Measurements from ENCODE around the gene AUH.
A peak's percentile ranks its signal among the peaks of the same experiment; 100 is the strongest.

The AUH gene

DNA sequence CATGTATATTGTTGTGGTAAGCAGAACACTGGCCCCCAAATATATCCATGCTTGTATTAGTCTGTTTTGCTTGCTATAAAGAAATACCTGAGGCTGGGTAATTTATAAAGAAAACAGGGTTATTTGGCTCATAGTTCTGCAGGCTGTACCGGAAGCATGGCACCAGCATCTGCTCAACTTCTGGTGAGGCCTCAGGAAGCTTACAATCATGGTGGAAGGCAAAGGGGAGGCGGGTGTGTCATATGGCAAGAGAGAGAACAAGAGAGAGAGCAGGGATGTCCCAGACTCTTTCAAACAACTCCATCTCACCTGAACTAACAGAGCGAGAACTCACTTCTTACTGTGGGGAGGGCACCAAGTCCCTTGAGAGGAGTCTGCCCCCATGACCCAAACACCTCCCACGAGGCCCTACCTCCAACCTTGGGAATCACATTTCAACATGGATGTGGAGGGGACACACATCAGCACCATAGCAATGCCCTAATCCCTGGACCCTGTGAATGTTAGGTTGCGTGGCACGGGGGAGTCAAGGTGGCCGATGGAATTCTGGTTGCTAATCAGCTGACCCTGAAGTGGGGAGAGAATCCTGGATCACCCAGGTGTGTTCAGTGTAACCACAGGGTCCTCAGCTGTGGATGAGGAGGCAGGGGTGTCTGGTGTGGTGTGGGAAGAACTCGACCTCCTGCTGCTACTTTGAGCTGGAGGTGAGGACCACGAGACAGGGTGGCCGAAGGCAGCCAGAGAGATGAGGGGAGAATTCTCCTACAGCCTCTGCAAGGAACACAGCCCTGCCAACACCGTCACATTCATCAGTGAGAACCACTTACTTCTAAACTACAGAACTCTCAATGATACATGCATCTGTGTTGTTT is 172.8 kb downstream of the AUH start:
- DNase-seq, result no peak
- peaks cover 66% of the 10 kb centered on the region for H3K4me1 Mint-ChIP-seq (ENCODE audit: low read depth)
- no peak overlapping the region for H3K4me3 Mint-ChIP-seq
- no peaks in the 10 kb centered on the region for H3K27me3 Mint-ChIP-seq
- peak overlapping the region; percentile 3 for H3K27ac Mint-ChIP-seq
- peaks cover 23% of the 10 kb centered on the region for H3K9me3 Mint-ChIP-seq
- peaks cover 13% of the 10 kb centered on the region for H3K36me3 Mint-ChIP-seq (ENCODE audit: low read depth)

DNA sequence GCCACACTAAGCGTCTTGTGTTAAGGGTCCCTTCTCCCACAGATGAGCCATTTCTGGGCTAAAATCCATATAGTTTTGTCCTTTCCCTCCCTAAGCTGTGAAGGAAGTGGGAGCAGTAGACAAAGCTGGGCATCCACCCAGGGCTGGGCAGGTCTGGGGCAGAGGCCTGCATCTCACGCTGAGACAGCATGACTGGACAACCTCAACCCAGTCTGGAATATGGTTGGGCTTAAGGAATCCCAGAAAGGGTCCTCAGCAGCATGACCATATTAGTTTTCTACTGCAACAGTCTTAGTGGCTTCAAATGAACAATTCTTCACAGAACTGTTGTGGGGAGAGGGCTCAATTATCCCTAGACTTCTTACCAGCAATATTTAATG is 173.8 kb downstream of the AUH start:
- H3K27me3 Mint-ChIP-seq, result no peaks in the 10 kb centered on the region
- peaks cover 23% of the 10 kb centered on the region for H3K9me3 Mint-ChIP-seq
- peaks cover 58% of the 10 kb centered on the region for H3K4me1 Mint-ChIP-seq (ENCODE audit: low read depth)
- no peak for DNase-seq
- peaks cover 12% of the 10 kb centered on the region for H3K36me3 Mint-ChIP-seq (ENCODE audit: low read depth)
- H3K27ac Mint-ChIP-seq, result no peak overlapping the region
- no peak overlapping the region for H3K4me3 Mint-ChIP-seq

DNA sequence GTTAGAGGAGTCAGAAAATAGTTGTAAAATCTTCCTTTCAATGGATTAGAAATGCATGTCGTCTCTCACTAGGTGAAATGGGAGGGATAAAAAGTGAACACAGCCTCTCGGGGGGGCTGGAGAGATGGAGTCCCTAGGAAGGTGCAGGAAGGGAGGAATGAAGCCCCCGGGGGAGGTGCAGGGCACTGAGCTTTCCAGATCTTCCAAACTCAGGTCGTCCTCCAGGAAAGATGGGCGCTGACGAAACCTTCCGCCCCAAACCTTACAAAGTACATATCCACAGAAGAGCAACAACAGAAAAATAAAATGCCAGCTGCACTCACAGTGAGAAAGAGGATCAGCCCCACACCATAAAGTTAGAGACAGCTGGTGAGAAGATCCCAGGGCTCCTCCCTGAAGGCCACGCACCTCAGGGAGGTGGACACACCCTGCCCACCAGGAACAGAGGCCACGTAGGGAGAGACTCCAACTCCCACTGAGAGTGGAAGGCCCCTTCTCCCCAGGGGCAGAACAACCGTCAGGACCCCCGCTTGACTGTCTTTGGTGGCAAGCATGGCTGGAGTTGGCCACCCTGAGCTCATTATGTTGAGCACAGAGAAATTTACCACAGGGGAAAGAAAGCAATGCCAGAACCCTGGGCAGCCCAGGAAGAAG is 174.3 kb downstream of the AUH start:
- DNase-seq, result peak; percentile 24
- H3K4me1 Mint-ChIP-seq (ENCODE audit: low read depth), result peaks cover 56% of the 10 kb centered on the region
- no peak overlapping the region for H3K4me3 Mint-ChIP-seq
- H3K36me3 Mint-ChIP-seq (ENCODE audit: low read depth), result peaks cover 12% of the 10 kb centered on the region
- H3K27me3 Mint-ChIP-seq, result no peaks in the 10 kb centered on the region
- peak overlapping the region; percentile 78 for H3K27ac Mint-ChIP-seq
- H3K9me3 Mint-ChIP-seq, result peaks cover 23% of the 10 kb centered on the region

DNA sequence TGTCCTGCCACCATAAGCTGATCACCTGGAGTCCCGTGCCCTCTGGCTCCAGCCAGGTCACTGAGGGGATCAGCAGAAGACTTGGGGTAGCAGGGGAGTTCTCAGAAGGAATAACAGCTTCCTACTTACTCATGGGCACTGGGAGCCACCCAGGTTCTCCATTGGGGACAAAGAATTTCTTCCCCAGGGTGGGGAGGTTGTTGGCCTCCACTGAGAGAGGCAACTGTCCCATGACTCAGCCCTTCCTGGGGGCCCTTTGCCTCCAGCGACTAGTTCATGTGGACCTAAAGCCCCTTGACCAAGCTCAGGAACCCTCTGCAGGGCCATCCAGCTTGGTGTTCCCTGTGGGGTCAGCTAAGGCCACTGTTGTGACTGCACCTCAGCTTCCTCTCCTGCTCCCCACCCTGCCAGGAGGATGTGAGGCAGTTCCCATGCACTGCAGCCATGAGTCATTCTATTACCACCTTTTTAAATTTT is 175.0 kb downstream of the AUH start:
- Mint-ChIP-seq H3K4me1 (ENCODE audit: low read depth) (peaks cover 48% of the 10 kb centered on the region), H3K9me3 (peaks cover 23% of the 10 kb centered on the region), H3K27me3 (no peaks in the 10 kb centered on the region), H3K4me3 (no peak overlapping the region), H3K36me3 (ENCODE audit: low read depth) (peaks cover 12% of the 10 kb centered on the region), H3K27ac (peak overlapping the region; percentile 78)
- DNase-seq, result peak; percentile 54

DNA sequence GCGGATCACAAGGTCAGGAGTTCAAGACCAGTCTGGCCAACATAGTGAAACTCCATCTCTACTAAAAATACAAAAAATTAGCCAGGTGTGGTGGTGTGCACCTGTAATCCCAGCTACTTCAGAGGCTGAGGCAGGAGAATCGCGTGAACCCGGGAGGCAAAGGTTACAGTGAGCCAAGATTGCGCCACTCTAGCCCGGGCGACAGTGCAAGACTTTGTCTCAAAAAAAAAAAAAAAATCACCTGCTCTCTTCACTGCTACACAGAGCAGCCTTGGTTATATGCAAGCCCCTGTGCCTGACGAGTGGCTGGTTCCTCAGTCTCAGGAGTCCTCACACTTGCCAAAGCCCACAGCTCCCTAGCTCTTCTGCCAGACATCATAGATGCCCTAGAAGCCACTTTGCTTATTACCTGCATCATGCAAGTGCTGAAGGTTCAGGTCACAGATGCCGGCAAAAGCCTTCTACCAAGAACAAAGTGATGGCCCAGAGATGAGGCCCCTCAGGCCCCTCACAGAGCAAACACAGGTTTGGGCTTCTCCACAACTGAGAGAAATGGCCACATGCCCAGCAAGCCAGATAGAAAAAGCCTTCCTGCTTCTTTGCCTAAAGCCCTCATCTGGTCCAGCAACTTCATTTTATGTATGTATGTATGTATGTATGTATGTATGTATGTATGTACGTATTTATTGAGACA is 176.4 kb downstream of the AUH start:
- Mint-ChIP-seq H3K4me1 (ENCODE audit: low read depth) (peaks cover 38% of the 10 kb centered on the region), H3K36me3 (ENCODE audit: low read depth) (peaks cover 12% of the 10 kb centered on the region), H3K4me3 (no peak overlapping the region), H3K27ac (no peak overlapping the region), H3K27me3 (no peaks in the 10 kb centered on the region), H3K9me3 (peaks cover 23% of the 10 kb centered on the region)
- DNase-seq, result peak; percentile 32

DNA sequence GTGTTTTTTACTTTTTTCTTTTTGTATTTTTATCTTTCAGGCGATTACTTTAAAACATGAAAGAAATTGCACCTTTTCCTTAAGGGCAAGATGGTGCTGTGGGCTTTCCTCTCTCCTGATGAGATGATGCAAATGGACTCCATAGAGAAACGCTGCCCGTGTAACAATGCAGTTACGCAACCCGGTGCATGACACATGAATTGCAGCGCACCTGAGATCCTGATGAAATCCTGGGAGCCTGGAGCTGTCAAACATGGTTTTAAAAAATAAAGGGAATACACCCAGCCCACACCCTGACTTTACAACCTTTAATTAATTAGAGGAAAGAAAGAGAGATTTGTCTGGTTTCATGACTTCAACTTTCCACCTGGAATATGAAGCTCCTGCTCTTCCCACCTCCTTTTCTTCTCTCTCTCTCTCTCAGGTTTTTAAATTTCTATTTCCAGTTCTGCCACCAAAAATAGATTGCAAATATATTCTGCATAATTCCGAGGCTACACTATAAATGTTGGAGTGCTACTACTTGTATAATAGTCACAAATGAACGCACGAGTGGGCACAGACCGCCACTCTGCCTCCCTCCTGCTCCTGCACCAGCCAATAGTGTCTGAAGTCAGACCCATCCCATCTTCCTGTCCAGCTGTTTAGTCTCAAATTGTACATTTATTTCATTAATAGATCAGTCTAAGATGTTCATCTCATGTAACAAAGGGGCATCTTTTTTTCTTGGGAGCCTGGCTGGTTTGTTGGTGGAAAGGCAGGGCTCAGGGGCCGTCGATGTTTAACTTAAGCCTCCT is 179.1 kb downstream of the AUH start:
- Mint-ChIP-seq H3K36me3 (ENCODE audit: low read depth) (peaks cover 4% of the 10 kb centered on the region), H3K27ac (no peak overlapping the region), H3K4me3 (no peak overlapping the region), H3K27me3 (no peaks in the 10 kb centered on the region), H3K9me3 (peaks cover 7% of the 10 kb centered on the region), H3K4me1 (ENCODE audit: low read depth) (peaks cover 47% of the 10 kb centered on the region)
- DNase-seq, result no peak

DNA sequence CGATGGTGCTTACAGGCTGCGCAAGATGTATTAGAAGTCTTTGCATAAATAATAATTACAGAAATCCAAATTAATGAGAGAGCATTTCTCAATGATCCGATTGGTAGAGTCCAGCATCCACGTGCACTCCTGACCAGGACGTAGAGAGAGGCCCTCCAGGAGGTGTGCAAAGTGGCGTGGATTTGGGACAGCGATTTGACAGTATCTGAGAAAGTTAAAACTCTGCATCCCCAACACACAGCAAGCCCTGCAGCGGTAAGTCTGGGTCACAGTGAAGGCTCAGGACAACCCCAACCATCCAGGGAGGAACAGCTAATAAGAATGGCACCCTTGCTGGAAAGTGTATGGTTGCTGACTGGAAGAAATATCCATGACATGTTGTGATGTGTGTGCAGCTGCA is 180.2 kb downstream of the AUH start:
- no peak overlapping the region for H3K27ac Mint-ChIP-seq
- no peak for DNase-seq
- peaks cover 46% of the 10 kb centered on the region for H3K4me1 Mint-ChIP-seq (ENCODE audit: low read depth)
- no peaks in the 10 kb centered on the region for H3K9me3 Mint-ChIP-seq
- H3K36me3 Mint-ChIP-seq (ENCODE audit: low read depth), result no peaks in the 10 kb centered on the region
- H3K4me3 Mint-ChIP-seq, result no peak overlapping the region
- no peaks in the 10 kb centered on the region for H3K27me3 Mint-ChIP-seq

DNA sequence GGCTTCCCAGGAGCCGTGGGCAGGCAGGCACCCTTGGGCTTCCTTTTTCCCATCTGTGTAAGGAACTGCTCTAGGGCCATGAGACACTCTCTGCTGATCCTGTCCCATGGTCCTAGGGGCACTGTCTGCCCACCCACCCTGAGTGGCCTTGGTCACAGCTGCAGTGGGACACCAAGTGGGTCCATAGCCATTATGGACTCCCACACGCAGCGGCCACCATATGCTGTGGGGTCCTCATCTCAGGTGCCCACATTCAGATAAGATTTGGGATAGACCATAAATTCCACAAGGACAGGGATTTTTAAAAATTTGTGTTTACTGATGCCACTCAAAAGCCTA is 180.8 kb downstream of the AUH start:
- Mint-ChIP-seq H3K4me3 (no peak overlapping the region), H3K36me3 (ENCODE audit: low read depth) (no peaks in the 10 kb centered on the region), H3K4me1 (ENCODE audit: low read depth) (peaks cover 47% of the 10 kb centered on the region), H3K27ac (peak overlapping the region; percentile 68), H3K9me3 (no peaks in the 10 kb centered on the region), H3K27me3 (no peaks in the 10 kb centered on the region)
- no peak for DNase-seq

DNA sequence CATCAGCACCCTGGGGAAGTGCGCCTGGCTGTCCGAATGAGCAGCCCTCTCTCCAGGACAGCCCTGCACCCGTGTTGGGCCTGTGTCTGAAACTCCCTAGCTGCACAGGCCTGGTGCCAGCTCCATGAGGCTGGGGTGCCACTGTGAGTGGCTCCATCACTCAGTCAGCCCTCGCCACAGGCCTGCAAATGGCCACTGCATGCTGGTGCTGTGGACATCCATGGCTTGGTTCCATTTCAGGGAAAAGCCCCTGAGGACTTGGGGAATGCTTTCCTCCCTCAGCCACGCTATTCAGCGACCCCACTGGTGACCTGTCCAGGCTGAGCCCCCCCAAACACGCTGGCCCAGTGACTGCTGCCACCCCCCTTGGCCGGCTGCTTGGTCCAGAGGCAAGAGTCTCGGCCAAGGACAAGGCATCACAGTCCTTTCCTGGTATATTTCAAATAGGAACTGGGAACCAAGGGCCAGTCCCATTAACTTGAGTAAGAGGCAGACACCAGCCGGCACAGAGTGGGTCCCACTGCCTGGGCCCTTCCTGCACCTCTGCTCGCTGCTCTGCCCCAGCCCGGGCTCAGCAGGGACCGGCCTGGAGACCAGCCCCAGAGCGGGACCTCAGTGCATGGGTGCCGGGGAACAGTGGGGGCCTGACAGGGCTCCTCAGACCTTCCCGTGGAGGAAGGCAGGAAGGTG is 181.3 kb downstream of the AUH start:
- Mint-ChIP-seq H3K4me1 (ENCODE audit: low read depth) (peaks cover 51% of the 10 kb centered on the region), H3K27ac (peak overlapping the region; percentile 95), H3K9me3 (no peaks in the 10 kb centered on the region), H3K4me3 (no peak overlapping the region), H3K36me3 (ENCODE audit: low read depth) (peaks cover 2% of the 10 kb centered on the region), H3K27me3 (no peaks in the 10 kb centered on the region)
- DNase-seq, result no peak

DNA sequence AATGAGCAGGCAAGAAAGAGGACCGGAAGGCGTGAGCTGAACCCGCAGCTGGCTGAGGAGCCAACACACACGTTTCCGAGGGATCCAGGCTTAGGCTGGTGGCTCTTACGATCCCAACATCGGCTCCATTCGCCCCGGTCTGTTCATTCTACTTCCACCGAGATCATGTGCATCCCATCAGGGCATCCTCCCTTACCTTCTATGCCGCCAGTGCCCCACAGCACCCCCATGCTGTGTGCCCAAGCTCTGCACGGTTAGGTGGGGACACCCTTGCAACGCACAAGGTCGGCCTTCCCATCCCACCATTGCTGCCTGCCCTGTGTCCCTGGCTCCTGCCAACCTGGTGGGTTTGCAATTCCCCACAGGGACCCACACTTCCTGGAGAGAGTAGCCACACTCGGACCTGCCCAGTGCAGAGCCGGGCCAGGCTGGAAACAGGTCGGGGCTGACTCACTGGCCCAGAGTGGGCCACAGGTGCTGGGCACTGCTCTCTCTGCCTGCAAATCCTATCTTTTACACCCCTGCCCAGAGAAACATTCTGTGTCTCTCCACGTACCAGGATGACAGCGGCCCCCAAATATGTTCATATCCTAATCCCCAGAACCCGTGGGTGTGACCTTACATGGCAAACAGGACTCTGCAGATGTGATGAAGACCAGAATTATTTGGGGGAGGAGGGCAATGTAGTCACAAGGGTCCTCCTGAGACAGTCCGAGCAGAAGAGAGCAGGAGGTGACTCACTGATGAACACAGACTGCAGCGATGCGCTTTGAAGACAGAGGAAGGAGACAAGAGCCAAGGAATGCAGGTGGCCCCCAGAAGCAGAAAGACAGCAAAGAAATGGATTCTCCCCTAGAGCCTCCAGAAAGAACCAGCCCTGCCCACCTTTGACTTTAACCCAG is 182.2 kb downstream of the AUH start:
- Mint-ChIP-seq H3K4me3 (no peak overlapping the region), H3K27me3 (no peaks in the 10 kb centered on the region), H3K36me3 (ENCODE audit: low read depth) (peaks cover 2% of the 10 kb centered on the region), H3K4me1 (ENCODE audit: low read depth) (peaks cover 56% of the 10 kb centered on the region), H3K9me3 (no peaks in the 10 kb centered on the region), H3K27ac (peak overlapping the region; percentile 95)
- DNase-seq, result no peak

DNA sequence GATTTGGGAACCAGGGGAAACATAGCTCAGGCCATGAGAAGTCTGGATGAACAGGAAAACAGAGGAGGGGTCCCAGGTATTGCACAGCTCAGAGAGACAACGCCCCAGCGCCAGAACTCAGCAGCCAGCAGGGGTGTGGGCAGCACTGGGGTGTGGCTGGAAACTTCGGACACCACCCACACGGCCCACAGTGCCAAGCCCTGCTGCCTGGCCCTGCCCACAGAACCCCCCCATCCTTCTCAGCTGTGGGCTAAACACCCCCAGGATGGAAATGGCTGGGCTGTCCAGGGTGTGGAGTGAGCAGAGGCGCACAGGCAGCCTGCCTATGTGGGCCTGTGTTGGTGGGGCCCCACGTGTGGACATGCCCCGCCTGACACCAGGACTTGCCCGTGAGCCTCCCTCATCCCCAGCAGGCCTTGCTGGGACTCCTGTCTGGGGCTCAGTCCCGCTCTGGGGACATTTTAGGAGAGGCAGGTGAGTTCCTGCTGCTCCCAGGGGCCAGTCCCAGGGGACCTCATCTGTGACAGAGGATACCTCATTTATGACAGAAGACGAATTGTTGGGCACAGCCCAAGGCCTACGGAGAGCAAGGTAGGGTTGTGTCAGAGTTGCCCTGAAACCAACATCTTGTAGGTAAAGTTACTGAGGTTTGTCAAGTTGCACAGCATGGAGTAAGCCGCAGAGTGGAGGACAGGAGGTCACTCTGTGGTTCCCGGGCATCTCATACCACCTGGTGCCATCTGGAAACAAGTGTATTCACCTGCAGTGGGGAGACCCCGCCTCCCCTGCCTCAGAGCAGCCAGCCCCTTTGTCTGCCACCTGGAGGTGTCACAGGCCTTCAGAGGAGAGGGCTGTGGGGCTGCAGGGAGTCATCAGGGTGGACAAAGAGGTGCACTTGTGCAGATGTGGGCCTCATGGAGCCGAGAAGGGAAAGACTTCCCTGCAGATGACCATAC is 183.2 kb downstream of the AUH start:
- Mint-ChIP-seq H3K36me3 (ENCODE audit: low read depth) (peaks cover 4% of the 10 kb centered on the region), H3K27ac (peak overlapping the region; percentile 95), H3K27me3 (no peaks in the 10 kb centered on the region), H3K4me1 (ENCODE audit: low read depth) (peaks cover 61% of the 10 kb centered on the region), H3K4me3 (peak overlapping the region; percentile 63), H3K9me3 (no peaks in the 10 kb centered on the region)
- no peak for DNase-seq

DNA sequence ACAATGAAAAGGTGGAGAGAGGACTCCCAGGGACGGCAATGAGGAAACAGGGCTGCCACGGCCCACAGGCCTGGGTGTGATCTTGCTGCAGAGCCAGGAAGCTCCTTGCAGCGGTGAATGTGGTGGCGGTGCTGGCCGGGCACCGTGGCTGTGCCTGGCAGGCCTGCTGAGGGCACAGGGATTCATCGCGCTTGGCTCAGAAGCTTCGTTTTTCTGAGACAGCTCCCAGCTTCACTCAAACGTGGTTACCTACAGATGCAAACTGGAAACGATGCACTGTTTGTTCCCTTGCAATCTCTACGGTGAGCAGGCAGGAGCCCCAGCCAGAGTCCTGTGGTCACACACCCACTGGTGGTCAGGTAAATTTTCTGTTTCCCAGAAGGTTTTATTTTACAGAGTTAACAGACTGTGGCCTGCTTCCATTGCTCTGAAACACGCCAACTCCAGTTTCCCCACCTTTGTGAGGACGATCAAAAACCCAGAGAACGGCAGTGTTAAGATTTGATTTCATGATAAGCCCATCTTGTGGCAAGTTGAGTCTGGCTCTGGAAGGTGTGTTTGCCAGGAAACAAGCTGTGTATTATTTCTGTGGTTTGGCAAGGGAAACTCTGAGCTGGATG is 183.9 kb downstream of the AUH start:
- Mint-ChIP-seq H3K4me1 (ENCODE audit: low read depth) (peaks cover 66% of the 10 kb centered on the region), H3K36me3 (ENCODE audit: low read depth) (peaks cover 5% of the 10 kb centered on the region), H3K27me3 (no peaks in the 10 kb centered on the region), H3K9me3 (peaks cover under 1% of the 10 kb centered on the region), H3K4me3 (peak overlapping the region; percentile 63), H3K27ac (peak overlapping the region; percentile 95)
- peak; percentile 66 for DNase-seq

Data from activated T-cell treated with anti-CD3 and anti-CD28 coated beads, Interleukin-2, amount 50 U/mL, for 24 hours (primary cell).